Neural progenitor cell (in vitro differentiated cells): Measurements from ENCODE around the gene EEF2K.

Source experiments
- CTCF ChIP-seq: fragments of 200-600 bp; sonication (generic); IDR thresholded peaks from 2 replicates; pipeline ENCODE4 v1.5.1; 2017; ENCODE audit warnings: antibody characterized with exemption, mild to moderate bottlenecking
- EZH2 ChIP-seq: fragments of 200-600 bp; sonication (generic); IDR thresholded peaks from 2 replicates; pipeline ENCODE4 v1.6.1; 2017; ENCODE audit warnings: antibody characterized with exemption, mild to moderate bottlenecking, moderate library complexity

DNA sequence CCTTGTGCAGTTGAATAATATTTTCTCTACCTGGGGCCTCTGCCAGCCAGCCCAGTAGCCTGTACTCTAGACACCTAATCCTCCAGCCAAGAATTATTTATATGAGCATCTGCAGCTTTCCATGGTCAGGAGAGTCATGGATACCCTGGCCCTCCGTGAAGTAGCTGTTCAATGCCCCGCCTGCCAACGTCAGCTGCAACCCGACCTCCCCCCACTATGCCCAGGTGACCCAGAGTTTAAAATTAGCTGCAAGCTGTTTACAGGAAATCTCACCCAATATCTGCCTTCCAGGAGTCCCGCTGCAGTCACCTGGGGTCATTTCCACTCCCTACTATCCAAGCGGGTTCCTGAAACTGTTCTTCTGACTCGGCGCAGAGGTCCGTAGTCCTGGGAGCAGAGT lies 31.4 kb upstream of the EEF2K start:
- no peak for TF ChIP-seq EZH2
- TF ChIP-seq CTCF: no peak
